ENCODE measurements around the gene USP54. TPM values are rescaled to one million over a fixed set of nuclear protein-coding genes. Genes with fewer than 3 reads are reported as not detected.
A peak's percentile ranks its signal among the peaks of the same experiment; 100 is the strongest.

The USP54 gene
- total RNA-seq, 1 experiment from 2014 or later = 37.9 TPM

- no peak overlapping the region for H3K23ac ChIP-seq (ENCODE audit: insufficient read length, low read depth, low read length)
- no peak overlapping the region for H3T11ph ChIP-seq (ENCODE audit: low read length)
- H3K4me1 ChIP-seq (ENCODE audit: insufficient read depth, low read length) = no peaks in the 10 kb centered on the region
- Mint-ChIP-seq H3K36me3 (ENCODE audit: insufficient read depth in 1 of 3, low read depth in 3 of 3) (peaks cover 0 to 24% (median 3%) of the 10 kb centered on the region in 3 experiments; a peak in 3 of 7 replicates), H3K4me3 (no peak overlapping the region), H3K9me3 (no peaks in the 10 kb centered on the region), H3K27me3 (ENCODE audit: low read depth) (no peaks in the 10 kb centered on the region), H3K27ac (0 out of 7 replicates have a peak overlapping the region, but pooled peaks of 1 of the 3 experiments have one; percentile 0), H3K4me1 (peaks cover 3 to 6% of the 10 kb centered on the region in 2 experiments; a peak in 3 of 4 replicates)
- no peak for TF ChIP-seq CTCF (conservative IDR thresholded peaks at IDR 0.05)
- H3K14ac ChIP-seq (ENCODE audit: insufficient read depth, low read length) = no peak overlapping the region
- H4K91ac ChIP-seq (ENCODE audit: insufficient read length, low read depth, low read length) = no peak overlapping the region
- no peak overlapping the region for H2BK120ac ChIP-seq (ENCODE audit: low read depth, low read length, poor library complexity, severe bottlenecking)
- no peaks in the 10 kb centered on the region for H3K79me2 ChIP-seq (ENCODE audit: insufficient read depth, low read length)
- DNase-seq = no peak
- no peak overlapping the region for H3K4ac ChIP-seq (ENCODE audit: low read depth, low read length)
- no peak overlapping the region for H3K56ac ChIP-seq (ENCODE audit: insufficient read length, low read depth, low read length)
- no peak overlapping the region for H3K9ac ChIP-seq (ENCODE audit: extremely low read depth, insufficient read length, low read length)
- no peaks in the 10 kb centered on the region for H3K79me1 ChIP-seq (ENCODE audit: insufficient read depth, low read depth, low read length, poor library complexity, severe bottlenecking)
- no peak overlapping the region for H2BK15ac ChIP-seq (ENCODE audit: low read depth, low read length)
- no peaks in the 10 kb centered on the region for H3K23me2 ChIP-seq (ENCODE audit: insufficient read length, low read depth, low read length, poor library complexity, severe bottlenecking)
- no CpG with 5 or more reads among the region's 6 CpGs for WGBS (ENCODE audit: extremely low coverage, insufficient read length, low lambda C conversion rate)
- no peak overlapping the region for H4K8ac ChIP-seq (replicated peaks; ENCODE audit: insufficient read length, low read depth, low read length)
- H4K20me1 ChIP-seq (ENCODE audit: control insufficient read depth, insufficient read depth, insufficient read length) = no peaks in the 10 kb centered on the region
- no peak overlapping the region for H2BK20ac ChIP-seq (ENCODE audit: low read depth, low read length, poor library complexity, severe bottlenecking)
- H2AFZ ChIP-seq (ENCODE audit: low read length) = no peak overlapping the region
- no peak overlapping the region for H2BK12ac ChIP-seq (ENCODE audit: insufficient read length, low read depth, low read length)
- H2AK5ac ChIP-seq (ENCODE audit: insufficient read length, low read length) = no peak overlapping the region
- no peak overlapping the region for H4K5ac ChIP-seq (ENCODE audit: insufficient read length, low read depth, low read length)
- H3K27me3 ChIP-seq (ENCODE audit: insufficient read depth, low read length) = no peaks in the 10 kb centered on the region
- H3K18ac ChIP-seq (ENCODE audit: insufficient read length, low read depth, low read length) = no peak overlapping the region
- H3K27ac ChIP-seq (ENCODE audit: insufficient read length, low read depth, low read length) = no peak overlapping the region
- no peak overlapping the region for H2BK5ac ChIP-seq (ENCODE audit: insufficient read length, low read length)
- no peak overlapping the region for H3K4me2 ChIP-seq (ENCODE audit: insufficient read depth, insufficient read length, low read length)
- H3K9me3 ChIP-seq (ENCODE audit: control insufficient read depth, low read depth, low read length) = no peaks in the 10 kb centered on the region
Observed at GRCh38 chr10:73459683-73460314, 131.3 kb downstream of the USP54 start.

All from H9 (cell line).